GM19328 (cell line): ENCODE measurements around the gene RPS29.
"Not testable (repeated sequence)": the region's sequence is repeated elsewhere in the genome, so short reads cannot be mapped to it uniquely, and the experiment has no call there.

Experiments used
- ATAC-seq: cut with Tn5 transposase; IDR thresholded peaks from one replicate; pipeline ENCODE4 v1.9.1; 2021; ENCODE audit warnings: mild to moderate bottlenecking, moderate library complexity; ENCODE audit not compliant: unreplicated experiment

Gene RPS29

GRCh38 chr14:49598485-49599300 lies 12.5 kb upstream of the RPS29 start, which contains the start of gene LRR1:
TSS of gene LRR1 (plus strand) at chr14:49598940. CDS start at chr14:49599021, 81 bp downstream.
- no peak for ATAC-seq

- ATAC-seq = no peak
Observed at GRCh38 chr14:49598189-49598484, 12.0 kb upstream of the RPS29 start.

- peak; percentile 35 for ATAC-seq
Observed at GRCh38 chr14:49594347-49595091, 8.3 kb upstream of the RPS29 start.

- no peak for ATAC-seq
Observed at GRCh38 chr14:49593016-49593415, 6.8 kb upstream of the RPS29 start.

GRCh38 chr14:49589387-49589786 lies 3.2 kb upstream of the RPS29 start:
- ATAC-seq = no peak

GRCh38 chr14:49586673-49587460 lies 687 bp upstream of the RPS29 start:
- ATAC-seq = peak; percentile 22

- not testable (repeated sequence) for ATAC-seq
Observed at GRCh38 chr14:49584981-49585640, 1.1 kb downstream of the RPS29 start.

- ATAC-seq = no peak
Observed at GRCh38 chr14:49584058-49584457, 2.1 kb downstream of the RPS29 start.

GRCh38 chr14:49583629-49584028 lies 2.6 kb downstream of the RPS29 start:
- no peak for ATAC-seq

- no peak for ATAC-seq
Observed at GRCh38 chr14:49582113-49582977, 3.8 kb downstream of the RPS29 start.

- no peak for ATAC-seq
Observed at GRCh38 chr14:49581209-49582112, 4.7 kb downstream of the RPS29 start.

GRCh38 chr14:49579841-49580240 lies 6.3 kb downstream of the RPS29 start:
- ATAC-seq = no peak

- ATAC-seq = no peak
Observed at GRCh38 chr14:49578141-49578540, 8.0 kb downstream of the RPS29 start.

- ATAC-seq = no peak
Observed at GRCh38 chr14:49574038-49574437, 12.1 kb downstream of the RPS29 start.

- ATAC-seq = no peak
Observed at GRCh38 chr14:49569281-49569680, 16.9 kb downstream of the RPS29 start.

- ATAC-seq = no peak
Observed at GRCh38 chr14:49566714-49567113, 19.5 kb downstream of the RPS29 start.

- ATAC-seq = no peak
Observed at GRCh38 chr14:49559979-49560768, 26.0 kb downstream of the RPS29 start.

- ATAC-seq = no peak
Observed at GRCh38 chr14:49553892-49554291, 32.3 kb downstream of the RPS29 start.
